Measurements from ENCODE around the gene MTA2.
"Not testable (repeated sequence)": the region's sequence is repeated elsewhere in the genome, so short reads cannot be mapped to it uniquely, and the experiment has no call there.

The MTA2 gene

DNA sequence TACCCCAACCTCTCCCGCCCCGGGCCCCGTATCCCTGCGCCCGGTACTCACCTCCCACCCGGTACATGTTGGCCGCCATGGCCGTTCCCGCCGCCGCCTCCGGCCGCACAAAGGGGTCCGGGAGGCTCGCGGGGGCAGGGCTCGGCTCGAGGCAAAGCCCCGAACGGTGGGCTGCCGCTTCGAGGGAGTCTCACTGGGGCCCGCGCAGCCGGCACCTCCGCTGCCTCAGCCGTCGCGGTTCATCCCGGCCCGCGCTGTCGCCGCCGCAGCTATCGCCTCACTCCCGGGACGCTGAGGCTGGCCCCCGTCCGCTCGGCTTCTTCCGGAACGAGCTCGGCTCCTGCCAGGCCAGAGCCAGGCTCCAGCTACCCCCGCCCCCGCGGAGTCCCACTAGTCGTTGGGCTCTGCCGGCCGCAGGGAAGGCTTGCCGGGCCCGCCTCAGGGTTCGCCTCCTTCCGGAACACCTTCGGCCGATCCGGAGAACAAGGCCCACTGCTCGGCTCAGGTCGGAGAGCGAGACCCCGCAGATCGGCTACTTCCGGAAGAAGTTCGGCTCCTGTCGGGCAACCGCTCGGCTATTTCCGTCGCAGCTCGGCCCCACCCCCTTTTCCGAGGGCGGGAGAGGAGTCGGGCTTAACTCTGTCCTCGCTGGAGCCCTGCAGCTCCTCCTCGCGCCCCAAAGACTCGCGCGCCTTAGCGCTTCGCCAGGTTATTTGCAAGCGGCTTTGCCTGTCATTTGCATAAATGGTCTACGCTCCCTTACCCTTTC, at the start of gene MTA2:
Gene MTA2, minus strand, starts transcription at position 494 of the 769 bp plus-strand sequence. Its CDS starts 415 bp downstream, at position 79.
- DNase-seq, result peak; percentile 97

DNA sequence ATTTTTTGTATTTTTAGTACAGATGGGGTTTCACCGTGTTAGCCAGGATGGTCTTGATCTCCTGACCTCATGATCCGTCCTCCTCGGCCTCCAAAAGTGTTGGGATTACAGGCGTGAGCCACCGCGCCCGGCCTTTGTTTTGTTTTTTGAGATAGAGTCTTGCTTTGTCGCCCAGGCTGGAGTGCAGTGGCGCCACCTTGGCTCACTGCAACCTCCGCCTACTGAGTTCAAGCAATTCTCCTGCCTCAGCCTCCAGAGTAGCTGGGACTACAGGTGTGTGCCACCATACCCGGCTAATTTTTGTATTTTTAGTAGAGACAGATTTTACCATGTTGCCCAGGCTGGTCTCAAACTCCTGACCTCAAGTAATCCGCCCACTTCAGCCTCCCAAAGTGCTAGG, 48.6 kb upstream of the MTA2 start:
- not testable (repeated sequence) for DNase-seq

DNA sequence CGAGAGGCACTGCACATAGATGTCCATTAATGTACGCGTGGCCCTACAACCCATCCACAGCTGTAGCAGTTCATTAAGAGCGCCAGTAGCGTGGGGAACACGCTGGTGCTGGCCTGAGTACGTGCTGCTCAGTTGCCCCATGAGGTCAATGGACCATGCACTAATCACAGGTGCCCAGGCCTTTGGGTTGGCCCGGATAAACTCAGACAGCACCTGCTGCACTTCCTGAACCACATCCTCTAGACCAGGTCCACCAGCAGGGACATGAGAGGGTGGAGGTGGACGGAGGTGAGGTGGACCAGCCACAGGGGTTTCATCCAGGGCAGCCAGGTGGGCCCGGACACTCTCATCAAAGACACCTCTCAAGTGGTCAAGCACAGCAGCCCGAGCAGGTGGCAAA, 47.8 kb upstream of the MTA2 start:
- DNase-seq, result no peak

DNA sequence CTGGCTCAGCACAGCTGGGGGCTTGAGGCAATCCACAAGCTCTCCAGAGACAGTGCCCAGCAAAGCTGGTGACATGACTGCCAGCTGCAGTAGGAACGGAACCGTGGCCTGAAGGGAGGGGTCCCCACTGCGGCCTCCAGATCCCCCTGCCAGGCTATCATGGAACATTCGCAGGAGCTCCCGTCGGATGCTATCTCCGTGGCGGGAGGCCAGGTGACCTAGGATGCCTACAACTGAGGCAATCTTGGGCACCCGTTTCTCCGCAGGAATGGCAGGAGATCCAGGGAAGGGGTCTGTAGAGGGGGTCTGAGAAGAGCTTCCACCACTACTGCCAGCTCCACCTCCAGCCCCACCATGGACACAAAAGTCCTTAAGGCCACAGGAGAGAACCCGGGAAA, 47.3 kb upstream of the MTA2 start:
- DNase-seq, result no peak

DNA sequence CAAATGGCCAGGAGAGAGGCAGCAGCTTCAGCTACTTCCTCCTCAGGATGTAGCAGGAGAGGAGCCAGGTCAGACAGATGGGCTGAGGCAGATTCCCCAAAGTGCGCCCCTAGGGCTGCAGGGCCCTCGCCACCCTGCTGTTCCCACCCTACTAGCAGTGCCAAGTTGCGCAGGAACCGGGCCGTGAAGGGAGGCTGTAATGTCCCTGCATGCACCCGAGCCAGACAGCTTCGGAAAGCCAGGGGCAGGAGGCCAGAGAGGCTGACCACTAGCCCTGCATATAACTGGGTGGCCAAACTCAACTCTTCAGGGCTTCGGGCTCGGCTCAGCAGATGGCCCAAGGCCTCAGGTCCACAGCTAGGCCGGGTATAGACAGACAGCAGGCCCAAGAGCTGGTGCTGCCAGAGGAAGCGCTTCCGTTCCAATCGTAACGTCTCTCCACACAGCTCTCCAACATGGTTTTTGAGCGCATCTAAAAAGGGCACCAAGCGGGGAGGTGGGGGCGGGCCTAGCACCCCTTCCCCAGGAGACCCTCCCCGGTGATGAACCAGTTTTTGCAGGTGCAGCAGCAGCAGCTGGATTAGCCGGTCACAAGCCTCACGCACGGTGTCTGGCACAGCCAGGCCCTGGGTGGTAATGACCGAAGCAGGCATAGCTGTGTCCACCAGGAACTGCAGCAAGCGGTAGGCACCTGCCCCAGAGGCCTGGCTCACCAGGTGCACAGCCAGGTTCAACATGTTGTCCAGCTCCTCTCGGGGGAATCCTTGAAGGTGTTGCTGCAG, 46.7 kb upstream of the MTA2 start:
- DNase-seq, result no peak

DNA sequence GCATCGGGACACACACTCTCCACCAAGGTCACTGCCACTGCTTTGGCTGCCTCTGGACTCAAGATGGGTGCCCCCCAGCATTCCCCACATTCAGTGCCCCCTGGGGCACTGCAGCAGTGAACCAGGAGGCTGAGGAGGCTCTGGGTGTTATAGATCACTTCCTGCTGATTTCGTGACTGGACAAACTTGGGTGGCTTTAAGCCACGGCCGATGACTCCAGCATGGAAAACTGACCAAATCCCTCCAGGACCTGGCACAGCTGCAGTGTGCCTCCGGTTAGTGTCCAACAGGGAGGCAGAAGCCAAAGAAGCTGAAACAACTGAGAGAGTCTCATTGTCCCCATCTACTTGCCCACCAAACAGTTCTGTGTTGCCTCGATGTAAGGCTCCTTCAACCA, 45.9 kb upstream of the MTA2 start:
- DNase-seq, result no peak

DNA sequence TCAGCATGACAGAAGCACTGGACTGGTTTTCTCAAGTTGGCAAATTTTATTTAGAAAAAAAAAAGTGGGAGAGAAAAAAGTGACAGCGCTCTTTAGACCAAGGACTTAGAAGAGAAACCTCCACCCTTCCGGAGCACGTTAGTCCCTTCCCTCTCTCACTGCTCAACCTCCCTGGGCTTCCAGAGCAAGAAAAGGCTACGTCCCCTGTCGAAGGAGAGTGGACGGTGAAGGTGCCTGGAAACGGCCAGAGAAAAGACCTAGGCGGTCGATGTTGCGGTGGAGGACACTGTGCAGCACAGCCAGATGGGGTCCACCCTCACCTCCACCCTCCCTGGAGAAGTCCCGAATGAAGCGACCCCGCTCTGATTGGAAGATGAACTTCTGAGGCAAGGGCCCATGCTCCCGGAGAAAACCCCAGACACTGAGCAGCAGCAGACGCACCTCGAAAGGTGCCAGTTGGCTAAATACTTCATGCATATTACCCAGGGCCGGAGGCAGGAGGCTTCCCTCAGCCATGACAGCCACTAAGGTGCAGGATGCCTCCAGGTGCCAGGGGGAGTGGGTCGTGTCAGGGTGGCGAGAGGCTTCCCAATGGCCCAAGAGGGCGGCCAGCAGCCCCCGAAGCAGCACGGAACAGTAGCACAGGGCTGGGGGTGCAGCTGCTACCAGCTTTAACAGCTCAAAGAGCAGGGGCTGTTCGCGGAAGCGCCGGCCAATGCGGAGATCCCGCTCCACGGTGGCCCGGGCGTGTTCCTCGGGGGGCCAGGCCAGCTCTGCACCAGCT, 45.4 kb upstream of the MTA2 start:
- no peak for DNase-seq

DNA sequence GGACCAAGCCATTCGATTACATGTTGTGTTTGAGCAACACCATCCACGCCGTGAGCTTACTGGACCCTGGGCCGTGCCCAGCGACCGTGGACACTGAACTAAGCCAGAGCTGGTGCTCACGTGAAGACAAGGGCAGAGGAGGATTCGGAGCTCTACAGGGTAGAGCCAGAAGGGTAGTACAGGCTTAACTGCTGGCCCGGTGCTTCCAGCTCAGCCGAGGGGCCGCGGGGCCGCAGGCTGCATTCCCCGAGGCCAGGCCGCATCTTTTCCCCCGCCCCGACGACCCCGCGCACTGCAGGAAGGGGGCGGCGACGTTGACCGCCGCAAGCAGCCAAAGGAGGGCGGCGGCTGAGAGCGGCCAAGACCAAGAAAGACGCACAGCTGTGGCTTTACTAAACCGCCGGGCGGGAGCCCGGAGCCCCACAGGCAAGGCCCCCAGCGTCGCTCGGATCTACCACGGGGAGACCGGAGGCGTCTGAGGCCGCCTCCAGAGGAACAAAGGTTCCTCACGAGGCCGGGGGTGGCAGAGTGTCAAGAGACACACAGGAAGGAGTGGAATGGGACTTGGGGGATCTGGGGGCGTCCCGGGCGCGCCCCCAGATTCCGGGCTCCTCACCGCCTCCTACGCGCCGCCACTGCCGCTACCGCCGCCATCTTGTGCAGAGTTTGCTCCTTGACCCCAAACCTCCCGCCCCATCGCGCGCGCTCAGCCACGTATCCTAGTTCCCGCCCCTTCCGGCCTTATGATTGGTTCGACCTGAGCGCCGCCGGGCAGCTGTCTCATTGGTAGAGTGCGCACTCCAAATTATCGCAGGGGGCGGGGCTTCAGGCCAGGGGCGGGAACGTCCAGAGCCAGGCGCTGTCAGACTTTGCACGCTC, 44.5 kb upstream of the MTA2 start, which contains the start of gene GANAB:
Gene GANAB, minus strand, starts transcription at position 668 of the 879 bp plus-strand sequence. Its CDS starts 14 bp downstream, at position 654.
- peak; percentile 97 for DNase-seq

DNA sequence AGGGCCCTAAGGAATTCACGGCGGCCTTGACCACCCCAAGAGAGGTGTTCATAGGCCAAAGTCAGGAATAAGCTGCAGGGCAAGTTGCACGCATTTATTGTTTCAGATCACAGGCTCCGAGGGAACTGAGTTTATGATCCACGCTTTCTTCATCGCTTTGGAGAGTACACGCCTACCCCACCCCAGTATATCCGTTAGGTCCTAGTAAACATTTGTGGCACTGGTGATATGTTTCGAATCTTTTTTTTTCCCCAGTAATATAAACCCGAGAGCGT, 43.9 kb upstream of the MTA2 start:
- no peak for DNase-seq

DNA sequence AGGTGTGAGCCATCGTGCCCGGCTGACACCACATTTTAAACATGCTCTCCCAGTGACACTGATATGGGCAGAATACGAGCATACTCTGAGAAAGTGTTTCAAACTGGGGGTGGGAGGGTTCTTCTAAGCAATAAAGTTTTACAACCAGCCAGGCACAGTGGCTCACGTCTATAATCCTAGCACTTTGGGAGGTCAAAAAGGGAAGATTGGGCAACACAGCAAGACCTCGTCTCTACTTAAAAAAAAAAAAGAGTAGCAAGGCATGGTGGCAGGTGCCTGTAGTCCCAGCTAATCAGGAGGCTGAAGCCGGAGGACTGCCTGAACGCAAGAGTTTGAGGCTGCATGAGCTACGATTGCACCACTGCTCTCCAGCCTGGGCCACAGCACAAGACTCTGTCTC, 42.6 kb upstream of the MTA2 start:
- no peak for DNase-seq

DNA sequence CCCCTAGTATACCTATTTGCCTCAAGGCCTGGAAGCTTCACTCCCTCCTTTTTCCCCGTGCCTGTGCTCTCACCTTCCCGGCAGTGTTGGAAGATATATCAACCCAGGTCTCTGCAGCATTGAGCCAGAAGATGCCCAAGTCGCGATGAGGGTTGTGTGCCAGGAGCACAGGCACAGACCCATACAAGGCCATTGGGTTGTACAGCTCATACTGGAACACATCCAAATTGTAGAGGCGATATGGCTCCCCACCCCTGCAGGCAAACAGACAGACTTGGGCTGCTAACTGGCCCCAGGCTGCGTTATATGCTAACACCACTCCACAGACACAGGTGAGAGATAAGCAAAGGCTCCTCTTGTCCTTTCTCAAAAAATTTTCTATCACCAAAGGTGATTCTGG, 30.8 kb upstream of the MTA2 start:
- DNase-seq, result no peak

DNA sequence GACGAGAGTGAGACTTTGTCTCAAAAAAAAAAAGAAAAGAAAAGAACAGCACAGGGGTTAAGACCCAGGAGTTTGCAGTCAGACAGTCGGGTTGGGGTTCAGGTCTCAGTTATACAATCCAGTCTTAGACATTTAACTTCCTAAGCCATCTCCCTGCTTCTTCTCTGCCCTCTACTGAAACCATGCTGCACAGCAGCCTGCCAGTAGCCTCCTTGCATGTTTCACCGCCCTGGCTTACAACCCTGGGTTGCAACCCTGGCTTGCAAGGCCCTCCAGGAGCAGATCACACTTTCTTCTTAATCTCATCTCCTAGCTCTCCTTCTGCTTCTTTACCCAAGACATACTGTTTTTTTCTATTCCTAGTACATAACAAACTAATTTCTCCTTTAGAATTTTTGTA, 26.0 kb upstream of the MTA2 start:
- no peak for DNase-seq

DNA sequence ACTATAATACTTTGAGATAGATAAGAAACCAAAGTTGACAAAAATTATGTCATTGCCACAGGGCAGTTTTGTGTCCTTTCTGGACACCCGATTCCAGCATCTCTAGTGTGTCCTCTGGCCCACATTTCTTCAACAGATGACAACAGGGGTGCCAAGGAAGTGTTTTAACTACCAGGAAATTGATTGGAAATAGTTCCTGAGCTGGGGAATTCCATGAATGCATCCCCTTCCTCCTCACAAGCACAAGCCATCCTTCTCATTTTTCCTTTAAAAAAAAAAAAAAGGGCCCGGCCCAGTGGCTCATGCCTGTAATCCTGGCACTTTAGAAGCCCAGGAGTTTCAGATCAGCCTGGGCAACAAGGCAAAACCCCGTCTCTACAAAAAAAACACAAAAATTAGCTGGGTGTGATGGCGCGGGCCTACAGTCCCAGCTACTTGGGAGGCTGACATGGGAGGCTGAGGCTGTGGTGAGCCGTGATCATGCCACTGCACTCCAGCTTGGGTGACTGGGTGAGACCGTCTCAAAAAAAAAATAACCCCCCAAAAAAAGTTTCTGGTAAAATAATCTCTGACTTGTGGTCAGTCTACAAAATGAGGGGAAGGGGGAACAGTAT, 20.9 kb upstream of the MTA2 start:
- DNase-seq, result peak; percentile 10

DNA sequence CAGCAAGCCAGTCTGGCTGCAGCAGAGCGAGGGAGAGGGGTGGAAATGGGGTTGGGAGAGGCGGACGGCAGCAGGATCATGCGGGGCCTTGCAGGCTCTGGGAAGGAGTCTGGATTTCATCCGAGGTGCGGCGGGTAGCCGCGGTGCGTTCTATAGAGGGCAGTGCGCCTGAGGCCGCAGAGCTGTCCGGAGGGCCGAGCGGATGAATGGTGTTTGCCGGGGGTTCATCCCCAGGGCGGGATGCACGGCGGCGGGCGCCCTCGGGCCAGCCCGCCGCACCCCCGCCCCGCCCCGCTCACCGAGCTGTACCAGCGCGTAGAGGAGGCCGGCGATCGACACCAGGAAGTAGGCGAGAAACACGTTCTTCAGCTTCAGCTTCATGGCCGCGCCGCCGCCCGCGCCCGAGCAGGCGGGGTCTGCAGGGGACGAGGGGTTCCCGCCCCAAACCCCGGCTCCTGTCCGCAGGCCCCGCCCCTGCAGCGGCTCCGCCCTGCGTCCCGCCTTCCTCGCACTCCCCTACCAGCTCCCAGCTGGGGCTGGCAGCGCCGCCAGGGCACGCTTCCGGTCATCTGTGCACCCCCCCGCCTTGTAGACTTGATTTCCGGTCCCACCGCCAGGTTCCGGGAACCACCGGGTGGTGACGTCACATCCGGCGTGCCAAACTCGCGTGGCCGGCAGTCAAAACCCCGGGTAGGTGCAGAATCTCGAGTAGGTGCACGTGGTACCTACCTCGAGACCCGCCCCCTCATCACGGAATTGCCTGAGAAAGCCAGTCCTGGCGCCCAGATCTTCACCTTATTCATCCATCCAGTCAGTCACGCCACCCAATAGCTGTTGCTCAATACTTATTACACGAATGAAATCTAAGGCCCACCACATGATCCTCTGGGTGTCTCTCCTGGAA, 20.2 kb upstream of the MTA2 start, which contains the start of gene B3GAT3:
Gene B3GAT3, minus strand, starts transcription at position 420 of the 904 bp plus-strand sequence. Its CDS starts 39 bp downstream, at position 381.
- peak; percentile 97 for DNase-seq

DNA sequence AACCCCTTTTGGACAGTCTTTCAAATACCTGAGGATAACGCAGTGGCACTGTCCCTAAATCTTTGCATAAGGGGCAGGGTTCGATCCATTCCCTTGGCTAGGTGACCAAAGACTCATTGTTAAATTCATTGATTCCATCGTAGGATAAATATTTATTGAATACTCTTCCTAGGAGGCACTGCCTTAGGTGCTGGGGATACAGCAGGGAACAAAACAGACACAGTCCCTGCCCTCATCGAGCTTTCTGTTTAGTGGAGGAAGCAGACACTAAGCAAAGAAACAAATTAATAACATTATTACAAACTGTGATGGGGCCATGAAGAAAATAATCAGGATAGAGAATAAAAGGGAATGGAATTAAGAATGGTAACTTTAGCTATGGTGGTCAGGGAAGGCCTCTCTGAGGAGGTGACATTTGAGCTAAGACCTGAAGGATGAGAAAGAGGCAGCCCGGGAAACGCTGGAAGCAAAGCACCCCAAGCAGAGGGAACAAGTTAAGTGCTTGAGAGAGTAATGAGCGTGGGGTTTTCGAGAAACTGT, 19.4 kb upstream of the MTA2 start:
- DNase-seq, result no peak

DNA sequence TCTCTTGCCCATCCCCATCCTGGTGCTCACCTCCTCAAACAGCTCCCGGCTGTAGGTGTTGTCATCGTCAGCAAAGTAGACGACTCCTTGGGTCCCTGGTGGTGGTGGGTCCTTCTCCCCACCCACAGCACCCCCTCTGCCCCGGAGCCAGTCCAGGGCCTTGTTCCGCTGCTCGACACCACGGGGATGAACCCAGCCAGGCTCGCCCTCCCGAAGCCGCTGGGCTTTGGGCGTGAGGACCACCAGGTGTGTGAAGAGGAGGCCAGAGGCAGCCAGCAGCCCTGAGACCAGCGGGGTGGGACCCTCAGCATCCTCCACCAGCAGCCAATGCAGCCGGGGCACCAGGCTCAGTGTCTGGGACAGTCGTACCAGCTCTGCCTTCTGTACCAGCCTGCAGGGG, 15.3 kb upstream of the MTA2 start:
- not testable (repeated sequence) for DNase-seq

DNA sequence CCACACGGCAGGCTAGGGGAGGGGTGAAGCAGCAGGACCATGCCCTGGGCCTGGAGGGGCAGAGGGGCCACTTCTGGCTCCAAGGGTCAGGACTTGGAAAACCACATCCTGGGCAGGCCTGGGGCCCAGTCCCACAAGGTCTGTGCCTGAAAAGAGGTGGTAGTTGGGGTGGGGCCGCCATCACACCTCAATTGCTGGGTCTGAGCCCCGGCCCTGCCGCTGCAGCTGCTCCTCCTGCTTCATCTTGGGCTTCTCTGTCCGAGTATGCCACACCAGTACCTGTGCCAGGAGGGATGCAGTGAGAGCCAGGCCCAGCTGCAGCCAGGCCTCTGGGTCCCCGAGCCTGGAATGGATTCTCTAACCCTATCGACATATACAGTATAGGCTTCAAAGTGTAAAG, 13.9 kb upstream of the MTA2 start:
- DNase-seq, result no peak

DNA sequence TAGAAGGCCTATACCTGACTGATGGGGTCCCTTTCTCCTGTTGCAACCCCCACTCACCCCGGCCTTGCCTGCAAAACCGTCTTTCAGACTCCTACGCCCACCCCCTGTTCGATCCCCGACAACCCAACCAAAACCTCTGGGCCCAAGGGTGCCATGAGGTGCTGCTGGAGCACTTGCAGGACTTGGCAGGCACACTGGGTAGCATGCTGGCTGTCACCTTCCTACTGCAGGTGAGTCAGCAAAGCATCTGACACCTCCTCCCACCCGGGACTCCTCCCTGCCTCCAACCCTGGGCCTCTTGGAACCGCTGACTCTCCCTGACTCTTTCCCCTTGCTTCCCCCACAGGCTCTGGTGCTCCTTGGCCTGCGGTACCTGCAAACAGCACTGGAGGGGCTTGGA, 12.6 kb upstream of the MTA2 start:
- no peak for DNase-seq

DNA sequence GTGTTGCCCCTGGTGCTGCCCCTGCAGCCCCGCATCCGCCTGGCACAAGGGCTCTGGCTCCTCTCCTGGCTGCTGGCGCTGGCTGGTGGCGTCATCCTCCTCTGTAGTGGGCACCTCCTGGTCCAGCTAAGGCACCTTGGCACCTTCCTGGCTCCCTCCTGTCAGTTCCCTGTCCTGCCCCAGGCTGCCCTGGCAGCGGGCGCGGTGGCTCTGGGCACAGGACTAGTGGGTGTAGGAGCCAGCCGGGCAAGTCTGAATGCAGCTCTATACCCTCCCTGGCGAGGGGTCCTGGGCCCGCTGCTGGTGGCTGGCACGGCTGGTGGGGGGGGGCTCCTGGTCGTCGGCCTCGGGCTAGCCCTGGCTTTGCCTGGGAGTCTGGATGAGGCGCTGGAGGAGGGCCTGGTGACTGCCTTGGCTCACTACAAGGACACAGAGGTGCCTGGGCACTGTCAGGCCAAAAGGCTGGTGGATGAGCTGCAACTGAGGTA, 11.7 kb upstream of the MTA2 start:
- no peak for DNase-seq

Measured in fibroblast of upper back skin (primary cell).